GM06990 (cell line): Measurements from ENCODE around the gene UBAP1.
A peak's percentile ranks its signal among the peaks of the same experiment; 100 is the strongest.
"Not testable (repeated sequence)": the region's sequence is repeated elsewhere in the genome, so short reads cannot be mapped to it uniquely, and the experiment has no call there.

Experiments
- DNase-seq: peaks from one replicate; pipeline ENCODE4 v3.0.0-alpha.2; 2011; ENCODE audit not compliant: insufficient read length; ENCODE audit errors: extremely low read depth
- H3K27me3 ChIP-seq: replicated peaks from 2 replicates; pipeline ENCODE4 v1.6.0; 2011; ENCODE audit warnings: low read length; ENCODE audit not compliant: control insufficient read depth, insufficient read depth
- H3K36me3 ChIP-seq: 2 replicates; pipeline ENCODE4 v1.5.1; 2011; ENCODE audit warnings: low read length; ENCODE audit not compliant: control insufficient read depth, insufficient read depth
- H3K4me3 ChIP-seq: replicated peaks from 2 replicates; pipeline ENCODE4 v1.5.1; 2011; ENCODE audit warnings: low read depth, mild to moderate bottlenecking, control low read depth, low read length
- CTCF ChIP-seq: IDR thresholded peaks from 2 replicates; pipeline ENCODE4 v1.5.1; 2011; ENCODE audit warnings: low read length, control low read depth, mild to moderate bottlenecking, inconsistent platforms; ENCODE audit not compliant: insufficient read depth, poor library complexity, severe bottlenecking

UBAP1 gene

GRCh38 chr9:34178436-34179212, at the start of gene UBAP1:
UBAP1 (plus strand) TSS chr9:34179043; CDS start chr9:34220915, 41,872 bp downstream.
- no peak for TF ChIP-seq CTCF
- Histone ChIP-seq H3K4me3 (peak within 1 kb of the TSS; percentile 98), H3K36me3 (no peaks in the 10 kb centered on the region), H3K27me3 (no peaks in the 10 kb centered on the region)
- peak; percentile 95 for DNase-seq

- Histone ChIP-seq H3K4me3 (no peak overlapping the region), H3K27me3 (no peaks in the 10 kb centered on the region), H3K36me3 (no peaks in the 10 kb centered on the region)
- no peak for DNase-seq
- TF ChIP-seq CTCF = no peak
Observed at GRCh38 chr9:34131571-34131970, 47.3 kb upstream of the UBAP1 start.

- no peaks in the 10 kb centered on the region for H3K36me3 ChIP-seq
- DNase-seq = no peak
- no peak for TF ChIP-seq CTCF
- H3K27me3 ChIP-seq = no peaks in the 10 kb centered on the region
- no peak overlapping the region for H3K4me3 ChIP-seq
Observed at GRCh38 chr9:34133436-34133949, 45.4 kb upstream of the UBAP1 start.

GRCh38 chr9:34134521-34134920, 44.3 kb upstream of the UBAP1 start:
- no peaks in the 10 kb centered on the region for H3K36me3 ChIP-seq
- no peak for DNase-seq
- no peak for TF ChIP-seq CTCF
- no peak overlapping the region for H3K4me3 ChIP-seq
- no peaks in the 10 kb centered on the region for H3K27me3 ChIP-seq

GRCh38 chr9:34138644-34139043, 40.2 kb upstream of the UBAP1 start:
- H3K4me3 ChIP-seq, H3K36me3 ChIP-seq, H3K27me3 ChIP-seq, DNase-seq: not testable (repeated sequence)

GRCh38 chr9:34139477-34140146, 39.2 kb upstream of the UBAP1 start:
- no peaks in the 10 kb centered on the region for H3K27me3 ChIP-seq
- peak; percentile 39 for TF ChIP-seq CTCF
- DNase-seq = no peak
- H3K4me3 ChIP-seq = no peak overlapping the region
- H3K36me3 ChIP-seq = no peaks in the 10 kb centered on the region
